HK-2 (cell line): ENCODE data around the gene SLFNL1.
A peak's percentile ranks its signal among the peaks of the same experiment; 100 is the strongest.

Experiments
- DNase-seq: peaks from one replicate; pipeline ENCODE4 v3.0.0-alpha.2; 2018; ENCODE audit not compliant: unreplicated experiment

The SLFNL1 gene

GRCh38 chr1:40986328-40986783, 35.2 kb downstream of the SLFNL1 start:
- no peak for DNase-seq

GRCh38 chr1:40985875-40986274, 35.6 kb downstream of the SLFNL1 start:
- no peak for DNase-seq

GRCh38 chr1:40985161-40985560, 36.4 kb downstream of the SLFNL1 start:
- DNase-seq, result no peak

- no peak for DNase-seq
These were observed 37.0 kb downstream of the SLFNL1 start for GRCh38 chr1:40984531-40984930.

GRCh38 chr1:40984066-40984465, 37.5 kb downstream of the SLFNL1 start:
- no peak for DNase-seq

- no peak for DNase-seq
These were observed 38.2 kb downstream of the SLFNL1 start for GRCh38 chr1:40983286-40983685.

- no peak for DNase-seq
These were observed 38.8 kb downstream of the SLFNL1 start for GRCh38 chr1:40982721-40983120.

- DNase-seq, result no peak
These were observed 39.7 kb downstream of the SLFNL1 start for GRCh38 chr1:40981691-40982448.

- peak; percentile 68 for DNase-seq
These were observed 40.9 kb downstream of the SLFNL1 start for GRCh38 chr1:40980453-40981121.

GRCh38 chr1:40980068-40980452, 41.5 kb downstream of the SLFNL1 start:
- no peak for DNase-seq

GRCh38 chr1:40979241-40980067, 42.1 kb downstream of the SLFNL1 start, which contains the start of gene CTPS1:
Gene CTPS1 (plus strand): TSS chr1:40979696. CDS start chr1:40983291, 3,595 bp downstream.
- DNase-seq, result peak; percentile 96

- DNase-seq, result no peak
These were observed 42.7 kb downstream of the SLFNL1 start for GRCh38 chr1:40978886-40979240.

- no peak for DNase-seq
These were observed 43.8 kb downstream of the SLFNL1 start for GRCh38 chr1:40977716-40978115.

GRCh38 chr1:40976952-40977690, 44.4 kb downstream of the SLFNL1 start:
- no peak for DNase-seq

GRCh38 chr1:40974945-40975344, 46.6 kb downstream of the SLFNL1 start:
- no peak for DNase-seq

GRCh38 chr1:40973912-40974311, 47.6 kb downstream of the SLFNL1 start:
- no peak for DNase-seq

- no peak for DNase-seq
These were observed 49.6 kb downstream of the SLFNL1 start for GRCh38 chr1:40971966-40972365.

GRCh38 chr1:40969445-40969844, 52.1 kb downstream of the SLFNL1 start:
- DNase-seq, result no peak

- no peak for DNase-seq
These were observed 55.1 kb downstream of the SLFNL1 start for GRCh38 chr1:40966417-40966816.
